Kidney (tissue), 11 donors: ENCODE measurements around the gene RGPD6. TPM values are rescaled to one million over a fixed set of nuclear protein-coding genes. Genes with fewer than 3 reads are reported as not detected.
"Not testable (repeated sequence)": the region's sequence is repeated elsewhere in the genome, so short reads cannot be mapped to it uniquely, and the experiment has no call there.

Source experiments
- DNase-seq, 5 donors: peaks; one replicate each; pipeline ENCODE4 v3.0.0-alpha.2; 2013 to 2020
- FAIRE-seq: peaks from 2 replicates; lab custom pipeline; 2012; peaks lifted over from hg19 to GRCh38; lab: Jason Lieb, UNC
- H3K27ac ChIP-seq, 2 donors: one replicate each; pipeline ENCODE4 v1.7.0; 2013; ENCODE audit warnings: low read depth in 2 of 2, low read length in 2 of 2, inconsistent platforms in 1 of 2
- H3K27me3 ChIP-seq: one replicate; pipeline ENCODE4 v1.7.1; 2013; ENCODE audit warnings: low read length, inconsistent platforms; ENCODE audit not compliant: control insufficient read depth, insufficient read depth
- H3K36me3 ChIP-seq, 3 donors: one replicate each; pipeline versions ENCODE4 v1.7.0 to v1.7.1; 2013; ENCODE audit warnings: low read length in 3 of 3, control low read depth in 1 of 3, inconsistent platforms in 1 of 3; ENCODE audit not compliant: insufficient read depth in 3 of 3, control insufficient read depth in 2 of 3
- H3K4me1 ChIP-seq, 3 donors: one replicate each; pipeline versions ENCODE4 v1.7.0 to v1.7.1; 2013; ENCODE audit warnings: low read length in 3 of 3, inconsistent platforms in 1 of 3, low read depth in 1 of 3; ENCODE audit not compliant: control insufficient read depth in 2 of 3, insufficient read depth in 2 of 3
- H3K4me3 ChIP-seq, 3 donors: one replicate each; pipeline versions ENCODE4 v1.7.0 to v1.8.1; 2013; ENCODE audit warnings: low read length in 3 of 3, control low read depth in 1 of 3, inconsistent platforms in 1 of 3
- H3K9ac ChIP-seq, 3 donors: one replicate each; pipeline versions ENCODE4 v1.7.0 to v1.7.1; 2013; ENCODE audit warnings: low read length in 3 of 3, control low read depth in 1 of 3, inconsistent platforms in 1 of 3
- H3K9me3 ChIP-seq, 3 donors: one replicate each; pipeline versions ENCODE4 v1.7.0 to v1.7.1; 2013; ENCODE audit warnings: low read length in 3 of 3, control low read depth in 1 of 3, inconsistent platforms in 1 of 3; ENCODE audit not compliant: control insufficient read depth in 2 of 3, insufficient read depth in 1 of 3
- intact Hi-C: fragments of 100-400 bp; cut with DNase I; formaldehyde crosslinking; loops from one replicate; pipeline ENCODE4 v1.11.1; 2022
- polyA plus RNA-seq: library from polyadenylated mRNA; stranded (reverse); fragments of 350-450 nt; fragmentation: Illumina TruSeq; extraction: RNeasy Lipid Tissue Mini Kit (QIAGEN cat#74804); gene quantifications from one replicate; pipeline ENCODE4 v1.2.3, GENCODE V29; 2014; ENCODE audit warnings: low read depth, low replicate concordance; ENCODE audit not compliant: insufficient read depth
- total RNA-seq: library from RNA; stranded (reverse); fragmentation: NEBNext Ultra II Directional; extraction: Animal tissue kit (Norgen Biotek cat#: 25700); gene quantifications from one replicate; pipeline ENCODE4 v1.2.1, GENCODE V29; 2021
- donor health status: control.
- donor health status: control.
- donor health status: DM: yes; HTN: yes; CAD: no.
- donor health status: Normal renal cell carcinoma (clear cell type).

RGPD6 gene
- total and polyA plus RNA-seq, 2 donors from 2014 or later: 7.7 to 19.5 TPM

GRCh38 chr2:110496027-110496426, 81.0 kb downstream of the RGPD6 start:
- H3K9ac ChIP-seq, H3K4me3 ChIP-seq, DNase-seq, H3K27ac ChIP-seq, H3K9me3 ChIP-seq, intact Hi-C loops, H3K27me3 ChIP-seq, FAIRE-seq, H3K36me3 ChIP-seq, H3K4me1 ChIP-seq: not testable (repeated sequence)

- H3K36me3 ChIP-seq, H3K27me3 ChIP-seq, H3K9ac ChIP-seq, DNase-seq, intact Hi-C loops, FAIRE-seq, H3K9me3 ChIP-seq, H3K27ac ChIP-seq, H3K4me3 ChIP-seq, H3K4me1 ChIP-seq: not testable (repeated sequence)
These were observed 82.5 kb downstream of the RGPD6 start for GRCh38 chr2:110494488-110494887.

GRCh38 chr2:110488991-110489390, 88.0 kb downstream of the RGPD6 start:
- FAIRE-seq, H3K9me3 ChIP-seq, H3K27me3 ChIP-seq, H3K36me3 ChIP-seq, intact Hi-C loops, DNase-seq, H3K27ac ChIP-seq, H3K4me1 ChIP-seq, H3K4me3 ChIP-seq, H3K9ac ChIP-seq: not testable (repeated sequence)

GRCh38 chr2:110482697-110483096, 94.3 kb downstream of the RGPD6 start:
- H3K36me3 ChIP-seq, DNase-seq, H3K27me3 ChIP-seq, H3K9ac ChIP-seq, FAIRE-seq, H3K4me1 ChIP-seq, H3K9me3 ChIP-seq, H3K4me3 ChIP-seq, intact Hi-C loops, H3K27ac ChIP-seq: not testable (repeated sequence)

GRCh38 chr2:110481200-110481599, 95.8 kb downstream of the RGPD6 start:
- FAIRE-seq, DNase-seq, intact Hi-C loops, H3K9ac ChIP-seq, H3K9me3 ChIP-seq, H3K4me3 ChIP-seq, H3K27me3 ChIP-seq, H3K27ac ChIP-seq, H3K36me3 ChIP-seq, H3K4me1 ChIP-seq: not testable (repeated sequence)

- H3K9me3 ChIP-seq, DNase-seq, H3K27ac ChIP-seq, H3K27me3 ChIP-seq, intact Hi-C loops, FAIRE-seq, H3K4me1 ChIP-seq, H3K36me3 ChIP-seq, H3K9ac ChIP-seq, H3K4me3 ChIP-seq: not testable (repeated sequence)
These were observed 96.9 kb downstream of the RGPD6 start for GRCh38 chr2:110480084-110480483.

- FAIRE-seq, H3K36me3 ChIP-seq, H3K4me3 ChIP-seq, H3K27me3 ChIP-seq, intact Hi-C loops, H3K27ac ChIP-seq, DNase-seq, H3K9me3 ChIP-seq, H3K4me1 ChIP-seq, H3K9ac ChIP-seq: not testable (repeated sequence)
These were observed 99.7 kb downstream of the RGPD6 start for GRCh38 chr2:110477370-110477769.

GRCh38 chr2:110476952-110477351, 100.1 kb downstream of the RGPD6 start:
- H3K9ac ChIP-seq, FAIRE-seq, H3K36me3 ChIP-seq, H3K27ac ChIP-seq, DNase-seq, H3K4me3 ChIP-seq, H3K9me3 ChIP-seq, intact Hi-C loops, H3K27me3 ChIP-seq, H3K4me1 ChIP-seq: not testable (repeated sequence)
